Measurements from ENCODE around the gene SLC6A11. TPM values are rescaled to one million over a fixed set of nuclear protein-coding genes. Genes with fewer than 3 reads are reported as not detected.

SLC6A11 gene
- total and polyA plus RNA-seq, 9 of the 15 experiments (the other 6 are each of a cell fraction or from before 2014, with no cell fraction given) = 0.04 TPM; not detected in 8

GRCh38 chr3:10798600-10799367 lies 17.2 kb upstream of the SLC6A11 start:
- DNase-seq (ENCODE audit: extremely low read depth in 1 of 4, low spot score in 3 of 4) (no peak), FAIRE-seq (no peak), ATAC-seq (no peak)
- Histone ChIP-seq H3K36me3 (ENCODE audit: control insufficient read depth, insufficient read depth, low read length) (no peaks in the 10 kb centered on the region), H3K27me3 (ENCODE audit: control insufficient read depth in 2 of 2, insufficient read depth in 2 of 2, low read length in 2 of 2) (no peaks in the 10 kb centered on the region), H2AFZ (ENCODE audit: low read depth, low read length) (no peak overlapping the region), H4K20me1 (replicated peaks; ENCODE audit: control insufficient read depth, insufficient read depth, low read length) (no peaks in the 10 kb centered on the region), H3K4me1 (replicated peaks in 1 of 2; ENCODE audit: control insufficient read depth in 2 of 2, insufficient read depth in 2 of 2, low read length in 2 of 2) (no peaks in the 10 kb centered on the region), H3K27ac (ENCODE audit: extremely low read depth, low read depth, low read length) (no peak overlapping the region), H3K4me3 (no peak overlapping the region), H3K9me3 (replicated peaks; ENCODE audit: control insufficient read depth, insufficient read depth, low read depth, low read length) (no peaks in the 10 kb centered on the region), H3K4me2 (ENCODE audit: insufficient read depth, low read length) (no peak overlapping the region), H3K9ac (ENCODE audit: insufficient read depth in 1 of 2, low read depth in 2 of 2, low read length in 2 of 2) (no peak overlapping the region), H3K79me2 (ENCODE audit: control insufficient read depth, insufficient read depth, low read length) (no peaks in the 10 kb centered on the region), H3K9me1 (ENCODE audit: control insufficient read depth, insufficient read depth, low read length) (no peaks in the 10 kb centered on the region)
- intact Hi-C loops (cut with micrococcal nuclease) = no loop called here
- in situ Hi-C loops (cut with MboI) = no loop called here
- CTCF ChIA-PET (ENCODE audit: low intra/inter-chr PET ratio) = no interaction called here
- no peak for TF ChIP-seq NCOA2 (IDR thresholded peaks at IDR 0.05; ENCODE audit: partially characterized antibody in 2 of 2)
- TF ChIP-seq ZNF445 (CRISPR knock-in tag; IDR thresholded peaks at IDR 0.05; ENCODE audit: low read depth) = no peak
- TF ChIP-seq RCOR1 (IDR thresholded peaks at IDR 0.05; ENCODE audit: borderline replicate concordance in 1 of 2, low read depth in 2 of 2, low read length in 2 of 2) = no peak
- no peak for TF ChIP-seq RUNX1 (IDR thresholded peaks at IDR 0.05; ENCODE audit: low read depth)
- no peak for TF ChIP-seq ZNF134 (CRISPR knock-in tag; conservative IDR thresholded peaks at IDR 0.05)
- TF ChIP-seq PYGO2 (tag; IDR thresholded peaks at IDR 0.05) = no peak
- no peak for TF ChIP-seq ZNF347 (CRISPR knock-in tag; IDR thresholded peaks at IDR 0.05; ENCODE audit: low read depth)
- TF ChIP-seq HMGXB4 (CRISPR knock-in tag; IDR thresholded peaks at IDR 0.05) = no peak
- TF ChIP-seq HDAC2 (IDR thresholded peaks at IDR 0.05) = no peak
- TF ChIP-seq TFAP4 (CRISPR knock-in tag; IDR thresholded peaks at IDR 0.05; ENCODE audit: borderline replicate concordance) = no peak
- no peak for TF ChIP-seq HDAC3 (IDR thresholded peaks at IDR 0.05; ENCODE audit: borderline replicate concordance, partially characterized antibody)
- no peak for TF ChIP-seq PKNOX1 (IDR thresholded peaks at IDR 0.05)
- TF ChIP-seq PRMT5 (CRISPR knock-in tag; IDR thresholded peaks at IDR 0.05) = no peak
- TF ChIP-seq ZNF175 (CRISPR knock-in tag; IDR thresholded peaks at IDR 0.05; ENCODE audit: low read depth) = no peak
- no peak for TF ChIP-seq PREB (CRISPR knock-in tag; IDR thresholded peaks at IDR 0.05)
- no peak for TF ChIP-seq ZNF431 (CRISPR knock-in tag; IDR thresholded peaks at IDR 0.05)
- no peak for TF ChIP-seq TBL1XR1 (IDR thresholded peaks at IDR 0.05; ENCODE audit: low read length in 2 of 2)
- POLR2A ChIA-PET = no interaction called here
- BruUV-seq (replicated peaks) = no TSS peak
- 1% methylated on average over 5 of the region's 5 CpGs for WGBS (ENCODE audit: insufficient coverage, low coverage, missing lambda C conversion rate)

Measured in K562 (cell line).